Measurements from ENCODE around the gene CNTN1.

CNTN1 gene

DNA sequence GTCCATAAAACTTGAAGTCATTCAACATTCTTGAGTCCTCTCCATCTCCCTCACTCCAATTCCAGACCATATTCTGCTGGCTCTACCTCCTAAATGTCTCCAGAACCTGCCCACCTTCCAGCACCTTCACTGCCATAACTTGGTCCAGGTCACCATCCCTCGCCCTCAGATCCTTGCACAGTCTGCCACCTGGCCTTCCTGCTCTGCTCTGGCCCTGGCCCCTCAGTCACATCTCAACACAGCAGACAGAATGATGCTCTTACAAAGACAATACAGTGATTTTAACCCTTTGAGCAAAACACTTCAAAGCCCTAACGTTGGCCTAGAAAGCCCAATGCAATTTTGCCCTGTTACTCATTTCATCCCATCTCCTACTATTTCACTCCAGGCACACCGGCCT, 414.1 kb downstream of the CNTN1 start:
- no peak overlapping the region for H3K4me3 ChIP-seq (ENCODE audit: low read depth, low read length)
- no peak overlapping the region for H4K91ac ChIP-seq (ENCODE audit: low read depth, low read length)
- H3K23ac ChIP-seq (ENCODE audit: low read length) = no peak overlapping the region
- H2BK12ac ChIP-seq (ENCODE audit: low read length) = no peak overlapping the region
- H3K79me2 ChIP-seq (ENCODE audit: control insufficient read depth, insufficient read depth, low read length, poor library complexity) = no peaks in the 10 kb centered on the region
- no peak overlapping the region for H3K9ac ChIP-seq (ENCODE audit: low read length)
- H3K9me3 ChIP-seq (ENCODE audit: insufficient read depth, low read depth, low read length) = no peaks in the 10 kb centered on the region
- no CpG with 5 or more reads among the region's 3 CpGs for WGBS (ENCODE audit: extremely low coverage, insufficient coverage, insufficient read length)
- no peak overlapping the region for H3K18ac ChIP-seq (ENCODE audit: low read length)
- DNase-seq = no peak
- no peak overlapping the region for H2AFZ ChIP-seq (ENCODE audit: insufficient read depth, low read length, poor library complexity)
- no peaks in the 10 kb centered on the region for H3K4me1 ChIP-seq (ENCODE audit: control insufficient read depth in 1 of 2, insufficient read depth in 2 of 2, low read length in 2 of 2)
- no peak overlapping the region for H2BK5ac ChIP-seq (ENCODE audit: low read depth, low read length, poor library complexity)
- H2AK5ac ChIP-seq (ENCODE audit: low read length) = no peak overlapping the region
- H3K36me3 ChIP-seq (ENCODE audit: control insufficient read depth in 1 of 2, insufficient read depth in 2 of 2, low read length in 2 of 2) = no peaks in the 10 kb centered on the region
- no peaks in the 10 kb centered on the region for H3K27me3 ChIP-seq (ENCODE audit: insufficient read depth, low read length)
- H4K12ac ChIP-seq (ENCODE audit: low read depth, low read length) = no peak overlapping the region
- no peak overlapping the region for H3K14ac ChIP-seq (ENCODE audit: low read length)
- no peak overlapping the region for H4K8ac ChIP-seq (ENCODE audit: low read depth, low read length)
- H3K4me2 ChIP-seq (ENCODE audit: low read length) = no peak overlapping the region
- no peaks in the 10 kb centered on the region for H3K79me1 ChIP-seq (ENCODE audit: low read length)
- no peak overlapping the region for H3K4ac ChIP-seq (ENCODE audit: low read depth, low read length)
- H3K27ac ChIP-seq (ENCODE audit: low read depth, low read length) = no peak overlapping the region
- H2BK120ac ChIP-seq (ENCODE audit: insufficient read depth, low read length, poor library complexity) = no peak overlapping the region

DNA sequence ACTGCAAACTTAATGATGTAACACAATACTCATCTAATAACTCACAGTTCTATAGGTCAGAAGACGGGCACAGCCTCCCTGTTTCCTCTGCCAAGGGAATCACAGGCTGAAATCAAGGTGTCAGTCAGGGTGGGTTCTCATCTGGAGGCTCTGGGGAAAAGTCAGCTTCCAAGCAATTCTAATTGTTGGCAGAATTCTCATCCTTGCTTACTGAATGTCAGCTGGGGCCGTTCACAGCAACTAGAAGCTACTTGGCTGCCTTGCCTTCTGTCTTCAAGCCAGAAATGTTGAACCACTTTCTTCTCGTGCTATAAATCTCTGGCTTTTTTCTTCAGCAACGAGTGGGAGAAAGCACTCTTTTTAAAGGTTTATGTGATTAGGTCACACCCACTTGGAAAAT, 415.8 kb downstream of the CNTN1 start:
- no peak for DNase-seq
- Histone ChIP-seq H3K36me3 (ENCODE audit: control insufficient read depth in 1 of 2, insufficient read depth in 2 of 2, low read length in 2 of 2) (no peaks in the 10 kb centered on the region), H3K4me3 (ENCODE audit: low read depth, low read length) (no peak overlapping the region), H3K4ac (ENCODE audit: low read depth, low read length) (no peak overlapping the region), H2BK120ac (ENCODE audit: insufficient read depth, low read length, poor library complexity) (no peak overlapping the region), H3K27me3 (ENCODE audit: insufficient read depth, low read length) (no peaks in the 10 kb centered on the region), H3K79me1 (ENCODE audit: low read length) (no peaks in the 10 kb centered on the region), H3K4me1 (ENCODE audit: control insufficient read depth in 1 of 2, insufficient read depth in 2 of 2, low read length in 2 of 2) (no peaks in the 10 kb centered on the region), H4K91ac (ENCODE audit: low read depth, low read length) (no peak overlapping the region), H3K9ac (ENCODE audit: low read length) (no peak overlapping the region), H4K12ac (ENCODE audit: low read depth, low read length) (no peak overlapping the region), H4K8ac (ENCODE audit: low read depth, low read length) (no peak overlapping the region), H3K4me2 (ENCODE audit: low read length) (no peak overlapping the region), H3K27ac (ENCODE audit: low read depth, low read length) (no peak overlapping the region), H2AK5ac (ENCODE audit: low read length) (no peak overlapping the region), H2BK5ac (ENCODE audit: low read depth, low read length, poor library complexity) (no peak overlapping the region), H2AFZ (ENCODE audit: insufficient read depth, low read length, poor library complexity) (no peak overlapping the region), H3K9me3 (ENCODE audit: insufficient read depth, low read depth, low read length) (no peaks in the 10 kb centered on the region), H3K14ac (ENCODE audit: low read length) (no peak overlapping the region), H3K23ac (ENCODE audit: low read length) (no peak overlapping the region), H3K79me2 (ENCODE audit: control insufficient read depth, insufficient read depth, low read length, poor library complexity) (no peaks in the 10 kb centered on the region), H2BK12ac (ENCODE audit: low read length) (no peak overlapping the region), H3K18ac (ENCODE audit: low read length) (no peak overlapping the region)
- WGBS (ENCODE audit: extremely low coverage, insufficient coverage, insufficient read length) = no CpG with 5 or more reads among the region's 4 CpGs

DNA sequence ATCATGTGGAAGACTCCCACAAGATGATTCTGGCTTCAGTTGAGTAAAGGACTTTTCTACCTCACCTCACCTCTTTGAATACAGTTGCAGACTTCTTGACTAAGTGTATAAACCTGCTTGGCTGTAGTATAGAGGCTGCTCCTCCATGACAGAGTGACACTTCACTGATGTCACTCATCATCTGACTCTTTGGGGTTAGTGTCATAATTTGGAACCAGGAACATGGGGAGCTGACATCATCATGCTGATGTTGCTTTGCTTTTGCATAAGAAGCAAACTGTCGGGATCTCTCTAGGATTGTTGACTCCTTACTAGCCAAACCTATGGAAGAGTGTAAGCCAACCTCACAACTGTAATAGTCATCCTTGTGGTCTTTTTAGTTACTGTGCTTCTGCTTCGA, 420.7 kb downstream of the CNTN1 start:
- no peaks in the 10 kb centered on the region for H3K27me3 ChIP-seq (ENCODE audit: insufficient read depth, low read length)
- H3K36me3 ChIP-seq (ENCODE audit: control insufficient read depth in 1 of 2, insufficient read depth in 2 of 2, low read length in 2 of 2) = no peaks in the 10 kb centered on the region
- no peak for DNase-seq
- H3K79me2 ChIP-seq (ENCODE audit: control insufficient read depth, insufficient read depth, low read length, poor library complexity) = no peaks in the 10 kb centered on the region
- no peak overlapping the region for H4K91ac ChIP-seq (ENCODE audit: low read depth, low read length)
- H2BK5ac ChIP-seq (ENCODE audit: low read depth, low read length, poor library complexity) = no peak overlapping the region
- H2AK5ac ChIP-seq (ENCODE audit: low read length) = no peak overlapping the region
- no peak overlapping the region for H3K9ac ChIP-seq (ENCODE audit: low read length)
- no peak overlapping the region for H3K18ac ChIP-seq (ENCODE audit: low read length)
- H3K4ac ChIP-seq (ENCODE audit: low read depth, low read length) = no peak overlapping the region
- no peak overlapping the region for H3K23ac ChIP-seq (ENCODE audit: low read length)
- no peak overlapping the region for H2AFZ ChIP-seq (ENCODE audit: insufficient read depth, low read length, poor library complexity)
- H3K27ac ChIP-seq (ENCODE audit: low read depth, low read length) = no peak overlapping the region
- H2BK120ac ChIP-seq (ENCODE audit: insufficient read depth, low read length, poor library complexity) = no peak overlapping the region
- no peak overlapping the region for H4K12ac ChIP-seq (ENCODE audit: low read depth, low read length)
- no CpG with 5 or more reads among the region's 2 CpGs for WGBS (ENCODE audit: extremely low coverage, insufficient coverage, insufficient read length)
- H3K4me3 ChIP-seq (ENCODE audit: low read depth, low read length) = no peak overlapping the region
- no peak overlapping the region for H4K8ac ChIP-seq (ENCODE audit: low read depth, low read length)
- no peaks in the 10 kb centered on the region for H3K79me1 ChIP-seq (ENCODE audit: low read length)
- H3K9me3 ChIP-seq (ENCODE audit: insufficient read depth, low read depth, low read length) = no peaks in the 10 kb centered on the region
- no peak overlapping the region for H2BK12ac ChIP-seq (ENCODE audit: low read length)
- H3K4me2 ChIP-seq (ENCODE audit: low read length) = no peak overlapping the region
- H3K14ac ChIP-seq (ENCODE audit: low read length) = no peak overlapping the region
- no peaks in the 10 kb centered on the region for H3K4me1 ChIP-seq (ENCODE audit: control insufficient read depth in 1 of 2, insufficient read depth in 2 of 2, low read length in 2 of 2)

DNA sequence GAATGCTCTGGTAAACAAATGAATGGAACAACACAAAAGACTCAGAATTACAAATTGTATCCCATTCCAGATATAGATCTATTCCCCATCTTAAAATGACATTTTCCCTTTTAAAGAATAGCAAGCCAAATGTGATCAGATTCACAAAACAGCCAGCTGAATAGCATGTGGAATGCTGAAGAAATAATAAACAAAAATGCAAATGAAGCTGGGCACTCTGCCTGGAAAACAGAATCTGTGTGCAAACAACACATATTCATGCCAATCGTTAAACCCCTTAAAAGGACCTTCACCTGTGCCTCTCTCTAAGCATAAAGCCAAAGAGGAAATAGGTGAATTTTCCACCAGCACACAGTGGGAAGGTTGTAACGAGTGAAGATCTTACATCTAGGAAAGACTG, 428.0 kb downstream of the CNTN1 start:
- Histone ChIP-seq H3K36me3 (ENCODE audit: control insufficient read depth in 1 of 2, insufficient read depth in 2 of 2, low read length in 2 of 2) (no peaks in the 10 kb centered on the region), H3K79me2 (ENCODE audit: control insufficient read depth, insufficient read depth, low read length, poor library complexity) (no peaks in the 10 kb centered on the region), H2BK5ac (ENCODE audit: low read depth, low read length, poor library complexity) (no peak overlapping the region), H2AFZ (ENCODE audit: insufficient read depth, low read length, poor library complexity) (no peak overlapping the region), H3K4me3 (ENCODE audit: low read depth, low read length) (no peak overlapping the region), H3K23ac (ENCODE audit: low read length) (no peak overlapping the region), H3K18ac (ENCODE audit: low read length) (no peak overlapping the region), H3K27me3 (ENCODE audit: insufficient read depth, low read length) (no peaks in the 10 kb centered on the region), H3K4me2 (ENCODE audit: low read length) (no peak overlapping the region), H2BK120ac (ENCODE audit: insufficient read depth, low read length, poor library complexity) (no peak overlapping the region), H2BK12ac (ENCODE audit: low read length) (no peak overlapping the region), H3K79me1 (ENCODE audit: low read length) (no peaks in the 10 kb centered on the region), H3K9ac (ENCODE audit: low read length) (no peak overlapping the region), H3K14ac (ENCODE audit: low read length) (no peak overlapping the region), H4K12ac (ENCODE audit: low read depth, low read length) (no peak overlapping the region), H3K4ac (ENCODE audit: low read depth, low read length) (no peak overlapping the region), H2AK5ac (ENCODE audit: low read length) (no peak overlapping the region), H4K8ac (ENCODE audit: low read depth, low read length) (no peak overlapping the region), H4K91ac (ENCODE audit: low read depth, low read length) (no peak overlapping the region), H3K4me1 (ENCODE audit: control insufficient read depth in 1 of 2, insufficient read depth in 2 of 2, low read length in 2 of 2) (no peaks in the 10 kb centered on the region), H3K9me3 (ENCODE audit: insufficient read depth, low read depth, low read length) (no peaks in the 10 kb centered on the region), H3K27ac (ENCODE audit: low read depth, low read length) (no peak overlapping the region)
- DNase-seq = no peak
- no CpG with 5 or more reads among the region's 2 CpGs for WGBS (ENCODE audit: extremely low coverage, insufficient coverage, insufficient read length)

DNA sequence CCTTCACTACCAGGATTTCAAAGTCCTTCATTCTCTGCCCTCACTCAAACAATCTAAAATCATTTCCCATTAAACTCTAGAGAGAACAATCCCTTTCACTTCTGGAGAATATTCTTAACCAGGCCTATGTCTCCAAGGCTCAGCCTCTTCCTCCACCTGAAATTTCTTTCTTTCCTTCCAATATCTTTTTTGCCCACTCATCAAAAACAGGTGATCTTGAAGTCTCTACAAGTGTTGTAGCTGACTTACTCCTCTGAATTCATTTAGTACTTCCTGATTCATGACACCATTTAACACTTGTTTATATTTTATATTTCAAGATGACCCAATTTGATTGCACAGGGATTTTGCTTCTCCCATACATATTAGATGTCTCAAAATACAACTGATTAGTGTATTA, 429.1 kb downstream of the CNTN1 start:
- H2BK120ac ChIP-seq (ENCODE audit: insufficient read depth, low read length, poor library complexity) = no peak overlapping the region
- H4K12ac ChIP-seq (ENCODE audit: low read depth, low read length) = no peak overlapping the region
- H3K23ac ChIP-seq (ENCODE audit: low read length) = no peak overlapping the region
- H3K9ac ChIP-seq (ENCODE audit: low read length) = no peak overlapping the region
- no peaks in the 10 kb centered on the region for H3K27me3 ChIP-seq (ENCODE audit: insufficient read depth, low read length)
- no peak for DNase-seq
- H3K18ac ChIP-seq (ENCODE audit: low read length) = no peak overlapping the region
- H3K14ac ChIP-seq (ENCODE audit: low read length) = no peak overlapping the region
- no peak overlapping the region for H3K4me3 ChIP-seq (ENCODE audit: low read depth, low read length)
- H3K79me1 ChIP-seq (ENCODE audit: low read length) = no peaks in the 10 kb centered on the region
- no peak overlapping the region for H3K27ac ChIP-seq (ENCODE audit: low read depth, low read length)
- H3K4me2 ChIP-seq (ENCODE audit: low read length) = no peak overlapping the region
- H3K79me2 ChIP-seq (ENCODE audit: control insufficient read depth, insufficient read depth, low read length, poor library complexity) = no peaks in the 10 kb centered on the region
- no peak overlapping the region for H2AFZ ChIP-seq (ENCODE audit: insufficient read depth, low read length, poor library complexity)
- no peaks in the 10 kb centered on the region for H3K9me3 ChIP-seq (ENCODE audit: insufficient read depth, low read depth, low read length)
- H3K4me1 ChIP-seq (ENCODE audit: control insufficient read depth in 1 of 2, insufficient read depth in 2 of 2, low read length in 2 of 2) = no peaks in the 10 kb centered on the region
- H2BK5ac ChIP-seq (ENCODE audit: low read depth, low read length, poor library complexity) = no peak overlapping the region
- no peak overlapping the region for H3K4ac ChIP-seq (ENCODE audit: low read depth, low read length)
- H2BK12ac ChIP-seq (ENCODE audit: low read length) = no peak overlapping the region
- H4K8ac ChIP-seq (ENCODE audit: low read depth, low read length) = no peak overlapping the region
- H3K36me3 ChIP-seq (ENCODE audit: control insufficient read depth in 1 of 2, insufficient read depth in 2 of 2, low read length in 2 of 2) = no peaks in the 10 kb centered on the region
- no peak overlapping the region for H4K91ac ChIP-seq (ENCODE audit: low read depth, low read length)
- no peak overlapping the region for H2AK5ac ChIP-seq (ENCODE audit: low read length)
